Parathyroid adenoma (tissue), 2 donors: Measurements from ENCODE around the gene TRAF5.

Source experiments
- H2AFZ ChIP-seq: fragments of 300-600 bp; sonication (generic); one replicate; pipeline ENCODE4 v1.7.0; 2017; ENCODE audit warnings: antibody characterized with exemption, mild to moderate bottlenecking
- H3K27ac ChIP-seq: fragments of 300-600 bp; sonication (generic); one replicate; pipeline ENCODE4 v1.7.0; 2017
- H3K27me3 ChIP-seq: fragments of 300-600 bp; sonication (generic); one replicate; pipeline ENCODE4 v1.7.0; 2017; ENCODE audit warnings: low read length; ENCODE audit not compliant: control insufficient read depth, insufficient read depth
- H3K36me3 ChIP-seq: fragments of 300-600 bp; sonication (generic); one replicate; pipeline ENCODE4 v1.7.0; 2017; ENCODE audit warnings: low read length; ENCODE audit not compliant: control insufficient read depth, insufficient read depth
- H3K4me1 ChIP-seq: fragments of 300-600 bp; sonication (generic); one replicate; pipeline ENCODE4 v1.7.0; 2017; ENCODE audit warnings: control low read depth
- H3K4me2 ChIP-seq: fragments of 300-600 bp; sonication (generic); one replicate; pipeline ENCODE4 v1.7.0; 2017; ENCODE audit warnings: low read length
- H3K4me3 ChIP-seq: fragments of 300-600 bp; sonication (generic); one replicate; pipeline ENCODE4 v1.7.0; 2017; ENCODE audit warnings: low read depth, low read length
- H3K79me2 ChIP-seq: fragments of 300-600 bp; sonication (generic); one replicate; pipeline ENCODE4 v1.7.0; 2017; ENCODE audit warnings: control low read depth
- H3K9ac ChIP-seq: fragments of 300-600 bp; sonication (generic); one replicate; pipeline ENCODE4 v1.7.0; 2017; ENCODE audit warnings: mild to moderate bottlenecking
- H3K9me3 ChIP-seq: fragments of 300-600 bp; sonication (generic); one replicate; pipeline ENCODE4 v1.7.0; 2017; ENCODE audit warnings: low read length; ENCODE audit not compliant: control insufficient read depth
- TF ChIP-seq, protein P1 (sequence below): fragments of 300-600 bp; sonication (generic); IDR thresholded peaks from one replicate; pipeline ENCODE4 v1.7.0; 2017; ENCODE audit warnings: antibody characterized with exemption, mild to moderate bottlenecking
- donor health status: primary hyperparathyroidism.

TRAF5 gene

DNA sequence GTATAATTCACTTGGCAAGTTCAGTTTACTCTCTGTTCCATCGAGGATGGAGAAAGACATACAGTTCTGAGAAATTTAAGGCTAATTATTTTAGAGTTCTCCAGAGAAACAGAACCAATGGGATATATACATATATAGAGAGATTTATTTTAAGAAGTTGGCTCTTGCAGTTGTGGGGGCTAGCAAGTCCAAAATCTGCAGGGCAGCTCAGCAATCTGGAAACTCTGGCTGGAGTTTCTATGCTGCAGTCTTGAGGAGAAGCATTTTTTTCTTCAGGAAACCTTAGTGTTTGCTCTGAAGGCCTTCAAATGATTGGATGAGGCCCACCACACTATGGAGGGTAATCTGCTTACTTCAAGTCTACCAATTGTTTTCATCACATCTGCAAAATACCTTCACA lies 34.6 kb downstream of the TRAF5 start:
- Histone ChIP-seq H3K79me2 (no peaks in the 10 kb centered on the region), H3K27ac (no peak overlapping the region), H3K4me1 (peaks cover 3% of the 10 kb centered on the region), H3K4me3 (no peak overlapping the region), H3K27me3 (no peaks in the 10 kb centered on the region), H2AFZ (no peak overlapping the region), H3K36me3 (no peaks in the 10 kb centered on the region), H3K9me3 (no peaks in the 10 kb centered on the region), H3K9ac (no peak overlapping the region), H3K4me2 (no peak overlapping the region)
- TF ChIP-seq, protein P1, sequence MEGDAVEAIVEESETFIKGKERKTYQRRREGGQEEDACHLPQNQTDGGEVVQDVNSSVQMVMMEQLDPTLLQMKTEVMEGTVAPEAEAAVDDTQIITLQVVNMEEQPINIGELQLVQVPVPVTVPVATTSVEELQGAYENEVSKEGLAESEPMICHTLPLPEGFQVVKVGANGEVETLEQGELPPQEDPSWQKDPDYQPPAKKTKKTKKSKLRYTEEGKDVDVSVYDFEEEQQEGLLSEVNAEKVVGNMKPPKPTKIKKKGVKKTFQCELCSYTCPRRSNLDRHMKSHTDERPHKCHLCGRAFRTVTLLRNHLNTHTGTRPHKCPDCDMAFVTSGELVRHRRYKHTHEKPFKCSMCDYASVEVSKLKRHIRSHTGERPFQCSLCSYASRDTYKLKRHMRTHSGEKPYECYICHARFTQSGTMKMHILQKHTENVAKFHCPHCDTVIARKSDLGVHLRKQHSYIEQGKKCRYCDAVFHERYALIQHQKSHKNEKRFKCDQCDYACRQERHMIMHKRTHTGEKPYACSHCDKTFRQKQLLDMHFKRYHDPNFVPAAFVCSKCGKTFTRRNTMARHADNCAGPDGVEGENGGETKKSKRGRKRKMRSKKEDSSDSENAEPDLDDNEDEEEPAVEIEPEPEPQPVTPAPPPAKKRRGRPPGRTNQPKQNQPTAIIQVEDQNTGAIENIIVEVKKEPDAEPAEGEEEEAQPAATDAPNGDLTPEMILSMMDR = no peak

DNA sequence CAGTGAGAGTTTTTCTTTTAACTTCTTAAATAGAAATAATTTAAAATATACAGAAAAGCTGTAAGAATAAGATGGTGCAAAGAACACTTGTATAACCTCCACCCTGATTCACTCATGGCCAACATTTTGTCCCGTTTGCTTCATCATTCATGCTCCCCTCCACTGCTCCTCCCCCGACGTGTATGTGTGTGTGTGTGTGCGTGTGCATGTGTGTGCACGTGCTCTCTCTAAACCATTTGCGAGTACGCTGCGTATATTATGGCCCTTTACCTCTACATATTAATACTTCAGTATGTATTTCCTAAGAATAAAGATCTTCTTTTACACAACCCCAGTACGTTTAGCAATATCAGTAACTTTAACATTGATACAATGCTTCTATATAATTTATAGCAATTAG lies 43.0 kb downstream of the TRAF5 start:
- no peak overlapping the region for H3K9ac ChIP-seq
- H3K36me3 ChIP-seq = no peaks in the 10 kb centered on the region
- no peaks in the 10 kb centered on the region for H3K9me3 ChIP-seq
- no peak overlapping the region for H3K4me3 ChIP-seq
- H3K4me1 ChIP-seq = no peaks in the 10 kb centered on the region
- H3K27me3 ChIP-seq = no peaks in the 10 kb centered on the region
- H2AFZ ChIP-seq = no peak overlapping the region
- TF ChIP-seq, protein P1 = no peak
- H3K79me2 ChIP-seq = no peaks in the 10 kb centered on the region
- no peak overlapping the region for H3K4me2 ChIP-seq
- no peak overlapping the region for H3K27ac ChIP-seq

DNA sequence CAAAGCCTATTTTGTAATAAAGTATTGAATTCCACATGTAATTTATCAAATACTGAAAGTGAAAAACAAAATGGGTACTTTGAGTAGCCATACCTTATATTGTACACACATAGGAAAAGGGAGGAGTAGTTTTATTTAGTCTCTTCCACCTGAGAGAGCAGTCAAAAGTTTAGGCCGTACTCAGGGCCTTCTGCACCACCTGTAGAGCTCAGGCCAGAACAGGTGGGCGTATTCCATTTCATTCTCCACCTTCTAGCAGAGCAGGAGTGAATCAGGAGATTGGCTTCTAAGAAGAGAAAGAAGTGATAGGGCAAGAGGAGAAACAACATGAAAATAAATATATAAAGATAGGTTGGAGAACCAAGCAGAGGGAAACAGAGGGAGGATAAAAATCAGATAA lies 44.0 kb downstream of the TRAF5 start:
- Histone ChIP-seq H3K4me3 (no peak overlapping the region), H3K9me3 (no peaks in the 10 kb centered on the region), H2AFZ (no peak overlapping the region), H3K27me3 (no peaks in the 10 kb centered on the region), H3K9ac (no peak overlapping the region), H3K79me2 (no peaks in the 10 kb centered on the region), H3K27ac (no peak overlapping the region), H3K36me3 (no peaks in the 10 kb centered on the region), H3K4me2 (no peak overlapping the region), H3K4me1 (no peaks in the 10 kb centered on the region)
- TF ChIP-seq, protein P1 = no peak

DNA sequence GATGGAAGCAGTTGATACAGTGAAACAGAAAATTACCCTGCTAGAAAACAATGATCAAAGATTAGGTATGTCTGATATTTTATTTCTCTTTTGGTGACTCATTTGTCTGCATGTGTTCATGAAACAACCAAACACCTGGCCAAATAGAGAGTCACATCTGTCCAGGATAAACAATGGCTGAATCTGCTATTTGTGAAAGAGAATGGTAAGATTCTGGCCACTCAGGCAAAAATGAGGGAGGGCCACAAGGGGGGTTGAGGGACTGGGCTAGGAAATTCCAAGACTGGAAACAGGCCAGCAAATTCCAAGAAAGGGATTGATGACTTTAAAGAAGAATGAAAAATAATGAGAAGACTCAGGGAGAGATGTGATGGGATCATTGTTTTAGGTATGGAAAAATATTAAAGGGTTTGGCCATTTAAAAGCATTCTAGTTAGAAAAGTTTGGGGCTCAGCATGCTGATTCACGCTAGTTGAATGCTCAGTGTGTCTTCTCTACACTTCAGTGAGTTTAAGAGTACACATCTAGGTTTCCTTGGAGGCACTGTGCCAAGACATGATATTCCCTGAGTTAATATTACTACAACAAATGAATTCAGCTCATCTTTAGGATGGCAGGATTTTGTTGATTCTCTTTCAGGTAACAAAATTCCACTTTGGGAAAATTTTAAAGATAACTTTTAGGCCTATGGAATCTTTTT lies 44.9 kb downstream of the TRAF5 start:
- Histone ChIP-seq H3K4me2 (no peak overlapping the region), H2AFZ (no peak overlapping the region), H3K4me1 (no peaks in the 10 kb centered on the region), H3K4me3 (no peak overlapping the region), H3K9me3 (no peaks in the 10 kb centered on the region), H3K9ac (no peak overlapping the region), H3K27me3 (no peaks in the 10 kb centered on the region), H3K79me2 (no peaks in the 10 kb centered on the region), H3K36me3 (no peaks in the 10 kb centered on the region), H3K27ac (no peak overlapping the region)
- TF ChIP-seq, protein P1 = no peak

GRCh38 chr1:211372463-211372862 lies 45.8 kb downstream of the TRAF5 start:
- Histone ChIP-seq H3K36me3 (no peaks in the 10 kb centered on the region), H3K4me3 (no peak overlapping the region), H3K4me2 (no peak overlapping the region), H3K27me3 (no peaks in the 10 kb centered on the region), H3K27ac (no peak overlapping the region), H3K79me2 (no peaks in the 10 kb centered on the region), H3K9ac (no peak overlapping the region), H3K9me3 (no peaks in the 10 kb centered on the region), H3K4me1 (no peaks in the 10 kb centered on the region), H2AFZ (no peak overlapping the region)
- TF ChIP-seq, protein P1 = no peak
